IMR-90 (cell line): ENCODE data around the gene UBE2E2. TPM values are rescaled to one million over a fixed set of nuclear protein-coding genes. Genes with fewer than 3 reads are reported as not detected.

ENCODE experiments used
- ATAC-seq: fragments of 200-7000 bp; cut with Tn5 transposase; 2 replicates; pipeline ENCODE4 v1.9.1; 2020; ENCODE audit warnings: low read depth, mild to moderate bottlenecking, moderate library complexity
- BruUV-seq: library from RNA; stranded (reverse); fragments of 400-500 nt; replicated peaks from 2 replicates; lab custom pipeline; 2021; lab: Mats Ljungman, UMichigan
- CTCF ChIA-PET: fragments of 300-600 bp; formaldehyde crosslinking; extraction: SDS; loops from one replicate; lab custom pipeline; 2021; ENCODE audit warnings: antibody characterized with exemption; lab: Yijun Ruan, JAX
- POLR2A ChIA-PET: fragments of 300-600 bp; sonication (Branson Sonifier 250); formaldehyde crosslinking; loops from one replicate; lab custom pipeline; 2022; ENCODE audit warnings: antibody characterized with exemption; ENCODE audit not compliant: unreplicated experiment; lab: Charles Lee
- DNase-seq: peaks from one replicate; pipeline ENCODE4 v3.0.0; 2013
- H2AFZ ChIP-seq: replicated peaks from 2 replicates; pipeline ENCODE3; 2013; ENCODE audit warnings: low read length, mild to moderate bottlenecking; ENCODE audit not compliant: poor library complexity
- H2AK5ac ChIP-seq: 2 replicates; pipeline ENCODE4 v1.6.1; 2013; ENCODE audit warnings: low read depth, low read length, inconsistent platforms
- H2AK9ac ChIP-seq: replicated peaks from 2 replicates; pipeline ENCODE3; 2013; ENCODE audit warnings: mild to moderate bottlenecking, low read depth, low read length, moderate library complexity; ENCODE audit not compliant: poor library complexity
- H2BK120ac ChIP-seq: 2 replicates; pipeline ENCODE4 v1.6.1; 2013; ENCODE audit warnings: low read depth, low read length, inconsistent platforms
- H2BK15ac ChIP-seq: 3 replicates; pipeline ENCODE4 v1.6.1; 2013; ENCODE audit warnings: low read depth, low read length, inconsistent platforms
- H2BK20ac ChIP-seq: 2 replicates; pipeline ENCODE4 v1.6.1; 2013; ENCODE audit warnings: low read depth, mild to moderate bottlenecking, inconsistent platforms, low read length, moderate library complexity
- H2BK5ac ChIP-seq: 2 replicates; pipeline ENCODE4 v1.6.1; 2013; ENCODE audit warnings: mild to moderate bottlenecking, low read depth, low read length, inconsistent platforms; ENCODE audit not compliant: poor library complexity, severe bottlenecking
- H3K14ac ChIP-seq: replicated peaks from 2 replicates; pipeline ENCODE4 v1.6.1; 2013; ENCODE audit warnings: low read depth, low read length, inconsistent platforms
- H3K18ac ChIP-seq: 2 replicates; pipeline ENCODE4 v1.6.1; 2013; ENCODE audit warnings: low read depth, low read length, control low read depth
- H3K23ac ChIP-seq: 2 replicates; pipeline ENCODE4 v1.6.1; 2013; ENCODE audit warnings: low read depth, low read length, inconsistent platforms
- H3K27ac ChIP-seq: 2 replicates; pipeline ENCODE4 v1.5.1; 2013; ENCODE audit warnings: mild to moderate bottlenecking, control low read depth, low read length; ENCODE audit not compliant: insufficient read depth
- H3K27me3 ChIP-seq: 2 replicates; pipeline ENCODE4 v1.6.1; 2013; ENCODE audit warnings: low read length; ENCODE audit not compliant: control insufficient read depth, insufficient read depth
- H3K36me3 ChIP-seq: 2 replicates; pipeline ENCODE4 v1.6.1; 2013; ENCODE audit warnings: low read length, mixed read lengths; ENCODE audit not compliant: control insufficient read depth, insufficient read depth
- H3K4ac ChIP-seq: 2 replicates; pipeline ENCODE4 v1.6.1; 2013; ENCODE audit warnings: low read depth, low read length, inconsistent platforms
- H3K4me1 ChIP-seq: 2 replicates; pipeline ENCODE4 v1.6.1; 2013; ENCODE audit warnings: low read length, mixed read lengths; ENCODE audit not compliant: control insufficient read depth, insufficient read depth
- H3K4me2 ChIP-seq: 2 replicates; pipeline ENCODE4 v1.6.1; 2013; ENCODE audit warnings: low read depth, mild to moderate bottlenecking, control low read depth, low read length, moderate library complexity
- H3K4me3 ChIP-seq: 2 replicates; pipeline ENCODE4 v1.5.1; 2013; ENCODE audit warnings: low read depth, mild to moderate bottlenecking, control low read depth, low read length, moderate library complexity; ENCODE audit not compliant: insufficient read depth
- H3K56ac ChIP-seq: 2 replicates; pipeline ENCODE4 v1.6.1; 2013; ENCODE audit warnings: low read length, inconsistent platforms; ENCODE audit not compliant: insufficient read depth; ENCODE audit errors: extremely low read depth
- H3K79me1 ChIP-seq, 2 experiments: 2 replicates each; pipeline ENCODE4 v1.6.1; 2013; ENCODE audit warnings: low read length in 2 of 2, inconsistent platforms in 1 of 2, low read depth in 1 of 2
- H3K9ac ChIP-seq: 2 replicates; pipeline ENCODE4 v1.6.1; 2013; ENCODE audit warnings: low read depth, low read length, control low read depth
- H3K9me1 ChIP-seq: 2 replicates; pipeline ENCODE4 v1.6.1; 2013; ENCODE audit warnings: low read length, inconsistent platforms; ENCODE audit not compliant: insufficient read depth
- H3K9me3 ChIP-seq: 2 replicates; pipeline ENCODE4 v1.6.1; 2013; ENCODE audit warnings: low read length; ENCODE audit not compliant: control insufficient read depth, insufficient read depth
- H4K20me1 ChIP-seq: 2 replicates; pipeline ENCODE4 v1.6.1; 2013; ENCODE audit warnings: low read length, inconsistent platforms; ENCODE audit not compliant: insufficient read depth
- H4K5ac ChIP-seq: 2 replicates; pipeline ENCODE4 v1.6.1; 2013; ENCODE audit warnings: mild to moderate bottlenecking, low read depth, low read length, control low read depth
- H4K8ac ChIP-seq, 2 experiments: 2 replicates each; pipeline ENCODE4 v1.6.1; 2013; ENCODE audit warnings: low read depth in 2 of 2, low read length in 2 of 2, control low read depth in 1 of 2, inconsistent platforms in 1 of 2
- H4K91ac ChIP-seq: 2 replicates; pipeline ENCODE4 v1.6.1; 2013; ENCODE audit warnings: low read depth, low read length, inconsistent platforms; ENCODE audit not compliant: insufficient read depth
- BHLHE40 ChIP-seq: fragments of 150-350 bp; IDR thresholded peaks from 2 replicates; pipeline ENCODE4 v1.6.1; 2016; ENCODE audit warnings: mild to moderate bottlenecking, low read depth, low read length
- CEBPB ChIP-seq: IDR thresholded peaks from 2 replicates; pipeline ENCODE4 v1.6.1; 2012; ENCODE audit warnings: low read depth, low read length, improper control_type of control experiment
- FOS ChIP-seq: fragments of 150-350 bp; IDR thresholded peaks from 2 replicates; pipeline ENCODE4 v1.6.1; 2016; ENCODE audit warnings: low read depth, low read length
- MAZ ChIP-seq: IDR thresholded peaks from 2 replicates; pipeline ENCODE4 v1.6.1; 2012; ENCODE audit warnings: low read depth, mild to moderate bottlenecking, low read length, improper control_type of control experiment, moderate library complexity, borderline replicate concordance
- MXI1 ChIP-seq: IDR thresholded peaks from 2 replicates; pipeline ENCODE4 v1.6.1; 2012; ENCODE audit warnings: low read depth, mild to moderate bottlenecking, low read length, moderate library complexity, borderline replicate concordance
- POLR2A ChIP-seq: IDR thresholded peaks from 2 replicates; pipeline ENCODE4 v1.6.1; 2012; ENCODE audit warnings: mild to moderate bottlenecking, low read depth, low read length
- RAD21 ChIP-seq: IDR thresholded peaks from 2 replicates; pipeline ENCODE4 v1.6.1; 2012; ENCODE audit warnings: low read length, improper control_type of control experiment
- RCOR1 ChIP-seq: IDR thresholded peaks from 2 replicates; pipeline ENCODE4 v1.6.1; 2012; ENCODE audit warnings: mild to moderate bottlenecking, low read length, improper control_type of control experiment; ENCODE audit not compliant: insufficient replicate concordance
- RFX5 ChIP-seq: IDR thresholded peaks from 2 replicates; pipeline ENCODE4 v1.8.0; 2012; ENCODE audit warnings: low read depth, mild to moderate bottlenecking, low read length, moderate library complexity
- SMC3 ChIP-seq: fragments of 150-350 bp; IDR thresholded peaks from 2 replicates; pipeline ENCODE4 v1.6.1; 2016; ENCODE audit warnings: low read depth, mild to moderate bottlenecking, antibody characterized with exemption, low read length, moderate library complexity
- dilution Hi-C: fragments of 300-500 bp; cut with HindIII; formaldehyde crosslinking; loops from one replicate; pipeline ENCODE4 v1.14.3; 2018; ENCODE audit warnings: low sequenced_read_pairs; ENCODE audit not compliant: unreplicated experiment
- in situ Hi-C: fragments of 300-500 bp; cut with MboI; formaldehyde crosslinking; loops from 3 replicates; pipeline ENCODE4 v1.14.3; 2019; ENCODE audit warnings: low sequenced_read_pairs, inconsistent platforms, mixed read lengths
- intact Hi-C: fragments of 100-400 bp; cut with micrococcal nuclease; formaldehyde crosslinking; loops from 2 replicates; pipeline ENCODE4 v1.10.0; 2022
- polyA plus RNA-seq, 3 experiments: library from polyadenylated mRNA; depleted of rRNA; stranded (reverse); fragments of >200 nt; gene quantifications; 2 replicates each; pipeline ENCODE4 v1.2.3, GENCODE V29; 2012; ENCODE audit warnings: low replicate concordance in 1 of 3
- total RNA-seq: library from RNA; depleted of rRNA; stranded (reverse); fragments of >200 nt; gene quantifications from 2 replicates; pipeline ENCODE4 v1.2.3, GENCODE V29; 2012
- TF ChIP-seq, protein P1 (sequence below): fragments of 150-350 bp; IDR thresholded peaks from 2 replicates; pipeline ENCODE4 v1.6.1; 2017; ENCODE audit warnings: mild to moderate bottlenecking, antibody characterized with exemption, low read length, low read depth
- TF ChIP-seq, protein P2 (sequence below): conservative IDR thresholded peaks from 2 replicates; pipeline ENCODE4 v1.5.1; 2012; ENCODE audit warnings: mild to moderate bottlenecking, low read depth, low read length, improper control_type of control experiment

Gene UBE2E2
- total and polyA plus RNA-seq, 2 of the 4 experiments (the other 2 are of a cell fraction): 18.6 to 32.7 TPM

GRCh38 chr3:23465569-23465968 lies 262.4 kb downstream of the UBE2E2 start:
- H3K4me2 ChIP-seq: no peak overlapping the region
- no peaks in the 10 kb centered on the region for H3K4me1 ChIP-seq
- no peaks in the 10 kb centered on the region for H3K9me3 ChIP-seq
- ATAC-seq (no peak), DNase-seq (no peak)
- H2AK9ac ChIP-seq: no peak overlapping the region
- no peak overlapping the region for H3K14ac ChIP-seq
- H2BK20ac ChIP-seq: no peak overlapping the region
- H4K8ac ChIP-seq: no peak overlapping the region
- H3K9me1 ChIP-seq: no peaks in the 10 kb centered on the region
- intact Hi-C loops: no loop called here
- ChIA-PET POLR2A (no interaction called here), CTCF (no interaction called here)
- H3K79me1 ChIP-seq: peaks cover 0 to 16% of the 10 kb centered on the region in 2 experiments; a peak in 1 of 4 replicates
- no peaks in the 10 kb centered on the region for H3K36me3 ChIP-seq
- H4K91ac ChIP-seq: no peak overlapping the region
- no peak for TF ChIP-seq MAZ
- no peak for TF ChIP-seq RAD21
- TF ChIP-seq RCOR1: no peak
- no peak for TF ChIP-seq SMC3
- TF ChIP-seq, protein P1, sequence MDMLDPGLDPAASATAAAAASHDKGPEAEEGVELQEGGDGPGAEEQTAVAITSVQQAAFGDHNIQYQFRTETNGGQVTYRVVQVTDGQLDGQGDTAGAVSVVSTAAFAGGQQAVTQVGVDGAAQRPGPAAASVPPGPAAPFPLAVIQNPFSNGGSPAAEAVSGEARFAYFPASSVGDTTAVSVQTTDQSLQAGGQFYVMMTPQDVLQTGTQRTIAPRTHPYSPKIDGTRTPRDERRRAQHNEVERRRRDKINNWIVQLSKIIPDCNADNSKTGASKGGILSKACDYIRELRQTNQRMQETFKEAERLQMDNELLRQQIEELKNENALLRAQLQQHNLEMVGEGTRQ: no peak
- TF ChIP-seq, protein P2, sequence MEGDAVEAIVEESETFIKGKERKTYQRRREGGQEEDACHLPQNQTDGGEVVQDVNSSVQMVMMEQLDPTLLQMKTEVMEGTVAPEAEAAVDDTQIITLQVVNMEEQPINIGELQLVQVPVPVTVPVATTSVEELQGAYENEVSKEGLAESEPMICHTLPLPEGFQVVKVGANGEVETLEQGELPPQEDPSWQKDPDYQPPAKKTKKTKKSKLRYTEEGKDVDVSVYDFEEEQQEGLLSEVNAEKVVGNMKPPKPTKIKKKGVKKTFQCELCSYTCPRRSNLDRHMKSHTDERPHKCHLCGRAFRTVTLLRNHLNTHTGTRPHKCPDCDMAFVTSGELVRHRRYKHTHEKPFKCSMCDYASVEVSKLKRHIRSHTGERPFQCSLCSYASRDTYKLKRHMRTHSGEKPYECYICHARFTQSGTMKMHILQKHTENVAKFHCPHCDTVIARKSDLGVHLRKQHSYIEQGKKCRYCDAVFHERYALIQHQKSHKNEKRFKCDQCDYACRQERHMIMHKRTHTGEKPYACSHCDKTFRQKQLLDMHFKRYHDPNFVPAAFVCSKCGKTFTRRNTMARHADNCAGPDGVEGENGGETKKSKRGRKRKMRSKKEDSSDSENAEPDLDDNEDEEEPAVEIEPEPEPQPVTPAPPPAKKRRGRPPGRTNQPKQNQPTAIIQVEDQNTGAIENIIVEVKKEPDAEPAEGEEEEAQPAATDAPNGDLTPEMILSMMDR: no peak
- no peak for TF ChIP-seq BHLHE40
- no peak for TF ChIP-seq RFX5
- TF ChIP-seq MXI1: no peak
- TF ChIP-seq FOS: no peak
- no peak for TF ChIP-seq CEBPB
- TF ChIP-seq POLR2A: no peak
- no peak overlapping the region for H3K18ac ChIP-seq
- dilution Hi-C loops: no loop called here
- no peak overlapping the region for H2AFZ ChIP-seq
- no peak overlapping the region for H2BK15ac ChIP-seq
- H2BK5ac ChIP-seq: no peak overlapping the region
- no TSS peak for BruUV-seq
- H3K56ac ChIP-seq: no peak overlapping the region
- H2AK5ac ChIP-seq: no peak overlapping the region
- H2BK120ac ChIP-seq: no peak overlapping the region
- no peak overlapping the region for H3K23ac ChIP-seq
- H4K5ac ChIP-seq: no peak overlapping the region
- no peaks in the 10 kb centered on the region for H4K20me1 ChIP-seq
- H3K27ac ChIP-seq: no peak overlapping the region
- H3K4me3 ChIP-seq: no peak overlapping the region
- H3K9ac ChIP-seq: no peak overlapping the region
- no peak overlapping the region for H3K4ac ChIP-seq
- in situ Hi-C loops: no loop called here
- no peaks in the 10 kb centered on the region for H3K27me3 ChIP-seq
